B cell (primary cell): ENCODE data around the gene JADE1. TPM values are rescaled to one million over a fixed set of nuclear protein-coding genes. Genes with fewer than 3 reads are reported as not detected.

Source experiments
- ATAC-seq: fragments of 200-7000 bp; cut with Tn5 transposase; one replicate; pipeline ENCODE4 v1.10.0; 2021; ENCODE audit warnings: low read depth, mild to moderate bottlenecking, moderate number of reproducible peaks, moderate library complexity
- CTCF ChIA-PET: fragments of 350-600 bp; sonication (Branson Sonifier 250); formaldehyde crosslinking; loops from one replicate; lab custom pipeline; 2021; ENCODE audit warnings: antibody characterized with exemption, inconsistent platforms; lab: Charles Lee
- POLR2A ChIA-PET: fragments of 350-600 bp; sonication (Branson Sonifier 250); formaldehyde crosslinking; loops from one replicate; lab custom pipeline; 2021; ENCODE audit warnings: antibody characterized with exemption; lab: Charles Lee
- DNase-seq: peaks from one replicate; pipeline ENCODE4 v3.0.0; 2013
- H2AFZ ChIP-seq: 2 replicates; pipeline ENCODE4 v1.6.1; 2012; ENCODE audit warnings: mild to moderate bottlenecking, low read depth, low read length; ENCODE audit not compliant: insufficient read depth, poor library complexity, severe bottlenecking
- H3K27ac ChIP-seq, 2 donors: 1 replicate in 1 of 2; 2 replicates in 1 of 2; pipeline ENCODE4 v1.5.1; 2012 to 2013; ENCODE audit warnings: low read length in 2 of 2, mild to moderate bottlenecking in 2 of 2, moderate library complexity in 1 of 2
- H3K27me3 ChIP-seq, 4 experiments: fragments of 200-600 bp in 1 of 4; sonication (generic) in 1 of 4; replicated peaks in 1 of 4; 1 replicate in 2 of 4; 2 replicates in 2 of 4; pipeline versions ENCODE4 v1.6.1 to v1.7.0; 2013 to 2016; ENCODE audit warnings: low read length in 3 of 4, mild to moderate bottlenecking in 2 of 4, mixed read lengths in 1 of 4, moderate library complexity in 1 of 4; ENCODE audit not compliant: insufficient read depth in 4 of 4, control insufficient read depth in 3 of 4; ENCODE audit errors: control extremely low read depth in 1 of 4
- H3K36me3 ChIP-seq, 2 experiments: replicated peaks in 1 of 2; 1 replicate in 1 of 2; 2 replicates in 1 of 2; pipeline versions ENCODE4 v1.6.1 to v1.7.1; 2013; ENCODE audit warnings: low read length in 1 of 2; ENCODE audit not compliant: insufficient read depth in 2 of 2, control insufficient read depth in 1 of 2; ENCODE audit errors: control extremely low read depth in 1 of 2, extremely low read depth in 1 of 2
- H3K4me1 ChIP-seq, 2 donors: fragments of 200-600 bp in 1 of 2; sonication (generic) in 1 of 2; 1 replicate in 1 of 2; 2 replicates in 1 of 2; pipeline versions ENCODE4 v1.5.1 to v1.6.1; 2013 to 2017; ENCODE audit warnings: low read length in 2 of 2; ENCODE audit not compliant: control insufficient read depth in 2 of 2, insufficient read depth in 2 of 2
- H3K4me2 ChIP-seq: replicated peaks from 2 replicates; pipeline ENCODE3; 2012; ENCODE audit warnings: mild to moderate bottlenecking, low read depth, low read length; ENCODE audit not compliant: poor library complexity, severe bottlenecking
- H3K4me3 ChIP-seq, 5 experiments: fragments of 200-600 bp in 1 of 5; sonication (generic) in 1 of 5; 1 replicate in 3 of 5; 2 replicates in 2 of 5; pipeline versions ENCODE4 v1.5.1 to v1.7.0; 2011 to 2016; ENCODE audit warnings: low read length in 4 of 5, mild to moderate bottlenecking in 4 of 5, low read depth in 2 of 5, control low read depth in 1 of 5, moderate library complexity in 1 of 5; ENCODE audit not compliant: insufficient read depth in 1 of 5; ENCODE audit errors: control extremely low read depth in 1 of 5, extremely low read depth in 1 of 5
- H3K79me2 ChIP-seq: fragments of 200-600 bp; sonication (generic); one replicate; pipeline ENCODE4 v1.6.0; 2016; ENCODE audit warnings: low read length; ENCODE audit not compliant: control insufficient read depth, insufficient read depth
- H3K9ac ChIP-seq: fragments of 200-600 bp; sonication (generic); 2 replicates; pipeline ENCODE4 v1.6.1; 2017; ENCODE audit warnings: mild to moderate bottlenecking, low read length, moderate library complexity
- H3K9me3 ChIP-seq, 3 donors: one replicate each; pipeline versions ENCODE4 v1.6.1 to v1.7.1; 2013; ENCODE audit warnings: low read length in 2 of 3; ENCODE audit not compliant: control insufficient read depth in 2 of 3, insufficient read depth in 1 of 3; ENCODE audit errors: control extremely low read depth in 1 of 3
- H4K20me1 ChIP-seq: 2 replicates; pipeline ENCODE4 v1.6.0; 2012; ENCODE audit warnings: mild to moderate bottlenecking, low read length; ENCODE audit not compliant: insufficient read depth, control insufficient read depth, poor library complexity, severe bottlenecking
- H3K27ac Mint-ChIP-seq: one replicate; pipeline ENCODE4 v1.8.0; 2021; ENCODE audit warnings: mixed read lengths
- H3K27me3 Mint-ChIP-seq: one replicate; pipeline ENCODE4 v1.8.0; 2021; ENCODE audit warnings: mixed read lengths
- H3K4me1 Mint-ChIP-seq: one replicate; pipeline ENCODE4 v1.8.0; 2021; ENCODE audit warnings: mixed read lengths
- H3K4me3 Mint-ChIP-seq: one replicate; pipeline ENCODE4 v1.8.0; 2021; ENCODE audit warnings: mixed read lengths
- H3K9me3 Mint-ChIP-seq: one replicate; pipeline ENCODE4 v1.8.0; 2022; ENCODE audit warnings: mixed read lengths; ENCODE audit not compliant: insufficient read depth
- EZH2 ChIP-seq: IDR thresholded peaks from 2 replicates; pipeline ENCODE4 v1.6.1; 2012; ENCODE audit warnings: borderline replicate concordance, low read depth, mild to moderate bottlenecking, moderate library complexity, low read length; ENCODE audit not compliant: insufficient read depth, poor library complexity, severe bottlenecking
- WGBS: methylation state at CpG from one replicate; pipeline ENCODE4 v1.1.5; 2013; ENCODE audit warnings: missing lambda C conversion rate; ENCODE audit not compliant: insufficient coverage; 5-methylcytosine and 5-hydroxymethylcytosine counted together
- intact Hi-C: fragments of 100-400 bp; cut with micrococcal nuclease; formaldehyde crosslinking; loops from one replicate; pipeline ENCODE4 v1.10.0; 2022
- polyA plus RNA-seq: library from polyadenylated mRNA; depleted of rRNA; stranded (reverse); fragments of >200 nt; gene quantifications from 2 replicates; pipeline ENCODE4 v1.2.3, GENCODE V29; 2012
- total RNA-seq, 2 donors: library from RNA; stranded (reverse); fragments of 120-200 nt in 1 of 2; gene quantifications; 1 replicate in 1 of 2; 2 replicates in 1 of 2; pipeline versions ENCODE4 v1.2.3 to v1.2.4, GENCODE V29; 2013 to 2022
- TF ChIP-seq, protein P1 (sequence below): fragments of 200-600 bp; IDR thresholded peaks from one replicate; pipeline ENCODE4 v1.8.0; 2022; ENCODE audit warnings: antibody characterized with exemption, mild to moderate bottlenecking

Gene JADE1
- total and polyA plus RNA-seq, 2 donors (not counting 1 experiment from before 2014, with no cell fraction given): 13.8 to 42.4 TPM

DNA sequence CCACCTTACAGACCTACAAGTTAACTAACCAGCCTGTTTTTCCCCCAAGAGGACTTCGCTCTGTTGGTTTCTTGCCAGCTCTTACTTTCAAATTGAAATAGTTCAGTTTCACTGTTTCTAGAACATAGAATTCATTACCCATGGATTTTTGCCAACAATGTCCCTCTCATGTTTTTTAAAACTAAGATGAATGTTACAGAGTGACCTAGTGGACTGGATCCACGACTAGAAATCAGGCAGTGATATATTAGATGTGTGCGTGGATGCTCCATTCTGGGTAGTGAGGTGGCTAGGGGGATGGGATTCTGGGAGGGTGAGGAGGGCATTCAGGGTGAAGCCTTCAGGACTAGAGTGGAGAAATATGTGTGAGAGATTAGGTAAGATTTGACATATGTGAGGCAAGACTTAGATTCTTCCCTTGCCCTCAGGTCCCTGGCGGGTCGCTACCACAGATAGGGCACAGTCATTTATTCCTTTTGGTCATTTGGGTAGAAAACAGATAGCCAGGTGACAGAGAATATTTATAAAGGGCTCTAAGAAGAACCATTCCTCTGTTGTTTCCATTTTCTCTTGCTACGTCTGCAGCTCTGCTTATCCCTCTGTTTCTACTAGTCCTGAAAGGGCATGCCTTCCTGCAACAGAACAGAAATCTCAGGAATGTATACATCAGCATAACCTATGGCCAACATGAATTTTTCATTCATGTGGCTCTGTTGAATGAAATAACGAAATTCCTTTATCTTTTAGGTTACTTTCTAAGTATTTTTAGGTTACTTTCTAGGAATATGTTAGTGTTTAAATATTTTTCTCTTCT is 15.4 kb upstream of the JADE1 start:
- ATAC-seq: no peak
- no peak overlapping the region for H2AFZ ChIP-seq
- H3K4me2 ChIP-seq: no peak overlapping the region
- TF ChIP-seq, protein P1, sequence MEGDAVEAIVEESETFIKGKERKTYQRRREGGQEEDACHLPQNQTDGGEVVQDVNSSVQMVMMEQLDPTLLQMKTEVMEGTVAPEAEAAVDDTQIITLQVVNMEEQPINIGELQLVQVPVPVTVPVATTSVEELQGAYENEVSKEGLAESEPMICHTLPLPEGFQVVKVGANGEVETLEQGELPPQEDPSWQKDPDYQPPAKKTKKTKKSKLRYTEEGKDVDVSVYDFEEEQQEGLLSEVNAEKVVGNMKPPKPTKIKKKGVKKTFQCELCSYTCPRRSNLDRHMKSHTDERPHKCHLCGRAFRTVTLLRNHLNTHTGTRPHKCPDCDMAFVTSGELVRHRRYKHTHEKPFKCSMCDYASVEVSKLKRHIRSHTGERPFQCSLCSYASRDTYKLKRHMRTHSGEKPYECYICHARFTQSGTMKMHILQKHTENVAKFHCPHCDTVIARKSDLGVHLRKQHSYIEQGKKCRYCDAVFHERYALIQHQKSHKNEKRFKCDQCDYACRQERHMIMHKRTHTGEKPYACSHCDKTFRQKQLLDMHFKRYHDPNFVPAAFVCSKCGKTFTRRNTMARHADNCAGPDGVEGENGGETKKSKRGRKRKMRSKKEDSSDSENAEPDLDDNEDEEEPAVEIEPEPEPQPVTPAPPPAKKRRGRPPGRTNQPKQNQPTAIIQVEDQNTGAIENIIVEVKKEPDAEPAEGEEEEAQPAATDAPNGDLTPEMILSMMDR: no peak
- TF ChIP-seq EZH2: no peak
- no peak overlapping the region for H3K27ac ChIP-seq
- no peaks in the 10 kb centered on the region for H3K4me1 Mint-ChIP-seq
- intact Hi-C loops: no loop called here
- no peaks in the 10 kb centered on the region for H4K20me1 ChIP-seq
- H3K27me3 Mint-ChIP-seq: peaks cover 10% of the 10 kb centered on the region
- H3K4me3 ChIP-seq: no peak overlapping the region
- no peaks in the 10 kb centered on the region for H3K27me3 ChIP-seq
- H3K36me3 ChIP-seq: no peaks in the 10 kb centered on the region
- H3K4me3 Mint-ChIP-seq: no peak overlapping the region
- no peaks in the 10 kb centered on the region for H3K9me3 ChIP-seq
- 78% methylated on average over 6 of the region's 7 CpGs for WGBS
- ChIA-PET POLR2A (no interaction called here), CTCF (no interaction called here)
- no peak for DNase-seq
- no peak overlapping the region for H3K9ac ChIP-seq
- no peak overlapping the region for H3K27ac Mint-ChIP-seq
- H3K4me1 ChIP-seq: no peaks in the 10 kb centered on the region
- H3K9me3 Mint-ChIP-seq: no peaks in the 10 kb centered on the region
- no peaks in the 10 kb centered on the region for H3K79me2 ChIP-seq

DNA sequence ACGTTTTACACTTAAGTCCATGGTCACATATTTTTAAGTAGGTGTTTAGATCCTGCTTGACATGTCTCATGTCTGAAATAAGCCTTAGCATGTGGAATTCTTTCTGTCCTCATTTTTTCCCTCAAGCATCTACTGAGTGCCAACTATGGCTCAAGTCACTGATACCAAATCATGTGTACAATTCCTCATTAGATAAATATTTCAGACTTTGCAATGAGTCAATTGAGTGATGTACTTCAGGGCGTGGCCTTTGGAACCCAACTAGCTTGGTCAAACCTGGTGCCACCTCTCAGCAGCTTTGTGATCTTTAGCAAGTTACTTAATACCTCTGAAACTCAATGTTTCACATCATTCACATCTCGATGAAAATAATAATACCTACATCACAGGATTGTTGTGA is 12.6 kb upstream of the JADE1 start:
- Histone ChIP-seq H3K27me3 (no peaks in the 10 kb centered on the region), H3K4me1 (no peaks in the 10 kb centered on the region), H3K4me3 (no peak overlapping the region), H3K9ac (no peak overlapping the region), H3K27ac (no peak overlapping the region), H4K20me1 (no peaks in the 10 kb centered on the region), H3K79me2 (no peaks in the 10 kb centered on the region), H2AFZ (no peak overlapping the region), H3K9me3 (no peaks in the 10 kb centered on the region), H3K36me3 (no peaks in the 10 kb centered on the region), H3K4me2 (no peak overlapping the region)
- Mint-ChIP-seq H3K27ac (no peak overlapping the region), H3K9me3 (no peaks in the 10 kb centered on the region), H3K4me1 (no peaks in the 10 kb centered on the region), H3K4me3 (no peak overlapping the region), H3K27me3 (peaks cover 5% of the 10 kb centered on the region)
- TF ChIP-seq EZH2: no peak
- TF ChIP-seq, protein P1: no peak
- ChIA-PET POLR2A (no interaction called here), CTCF (no interaction called here)
- ATAC-seq: no peak
- DNase-seq: no peak
- intact Hi-C loops: no loop called here
- 83% methylated on average over 1 of the region's 3 CpGs for WGBS
